ENCODE data around the gene RNF169.
"Not testable (repeated sequence)": the region's sequence is repeated elsewhere in the genome, so short reads cannot be mapped to it uniquely, and the experiment has no call there.

Gene RNF169

GRCh38 chr11:74825596-74825995 lies 76.9 kb downstream of the RNF169 start:
- not testable (repeated sequence) for DNase-seq

GRCh38 chr11:74826901-74827300 lies 78.3 kb downstream of the RNF169 start:
- DNase-seq, result no peak

DNA sequence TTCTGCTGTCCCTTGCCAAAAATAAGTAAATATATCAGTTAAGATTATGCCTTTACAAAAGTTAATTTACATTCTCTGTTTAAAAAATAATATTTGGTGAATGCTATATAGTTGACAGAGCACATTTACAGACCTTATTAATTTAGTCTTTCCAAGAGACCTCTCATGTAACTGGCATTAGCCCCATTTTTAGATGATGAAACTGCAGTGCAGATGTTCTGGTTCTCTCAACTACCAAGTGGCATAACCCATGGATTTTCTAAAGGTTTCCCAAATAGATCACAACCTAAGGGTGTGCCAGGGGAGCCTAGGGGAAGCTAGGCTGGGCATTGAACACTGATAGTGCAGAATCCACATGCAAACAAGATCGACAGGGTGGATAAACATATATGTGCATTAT lies 88.5 kb downstream of the RNF169 start:
- DNase-seq, result no peak

DNA sequence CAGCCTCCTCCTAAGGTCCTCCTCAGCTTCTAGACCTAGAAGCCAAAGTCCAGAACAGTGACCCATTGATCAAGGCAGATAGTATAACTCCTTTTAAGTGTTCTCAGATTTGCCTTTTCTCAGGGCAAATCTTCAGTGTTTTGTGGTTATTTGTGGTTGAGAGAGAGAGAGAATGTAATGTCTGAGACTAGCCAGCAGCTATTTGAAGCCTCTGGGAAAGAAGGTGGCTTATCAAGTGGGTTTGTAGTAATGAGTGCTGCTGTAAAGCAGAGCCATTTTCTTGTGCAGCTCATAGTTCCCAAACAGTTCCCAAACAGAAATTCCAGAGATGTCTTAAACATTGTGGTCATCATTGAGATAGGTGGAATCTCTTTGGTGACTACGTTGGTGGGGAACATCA lies 89.5 kb downstream of the RNF169 start:
- no peak for DNase-seq

DNA sequence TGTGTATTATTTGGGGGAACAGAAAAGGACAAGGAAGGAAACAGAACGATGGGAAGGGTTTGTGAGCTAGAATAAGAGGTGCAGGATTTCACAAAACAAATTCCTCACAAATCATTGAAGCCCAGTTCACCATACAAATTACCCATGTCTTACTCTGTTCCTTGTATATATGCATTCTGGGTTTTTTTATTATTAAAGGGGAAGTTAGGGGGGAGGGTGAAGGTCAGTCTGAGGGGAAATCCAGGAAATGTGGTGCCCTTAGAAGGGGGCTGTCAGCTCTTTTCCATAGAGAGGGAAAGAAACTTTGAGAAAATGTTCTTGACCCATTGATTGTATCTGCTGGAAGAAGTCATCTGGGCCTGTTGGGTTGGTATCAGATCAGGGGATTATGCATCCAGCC lies 90.8 kb downstream of the RNF169 start:
- no peak for DNase-seq

DNA sequence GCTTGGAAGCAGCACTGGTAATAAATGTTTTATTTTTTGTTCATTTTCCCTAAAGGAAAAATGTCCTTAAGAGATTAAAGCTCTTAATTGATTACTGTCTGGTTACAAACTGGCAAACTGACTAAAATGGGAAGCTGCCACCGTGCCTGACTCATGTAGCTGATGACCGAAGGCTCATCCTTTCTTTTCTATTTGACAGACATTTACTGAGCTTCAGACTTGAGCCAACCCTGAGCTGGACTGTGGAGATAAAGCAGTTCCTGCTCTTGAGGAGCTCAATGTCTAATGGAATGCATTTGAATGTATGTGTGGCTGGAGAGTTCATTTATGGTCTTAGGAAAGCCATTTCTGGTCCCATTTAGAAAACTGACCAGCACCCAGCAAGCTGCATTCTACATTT lies 91.3 kb downstream of the RNF169 start:
- DNase-seq, result no peak

DNA sequence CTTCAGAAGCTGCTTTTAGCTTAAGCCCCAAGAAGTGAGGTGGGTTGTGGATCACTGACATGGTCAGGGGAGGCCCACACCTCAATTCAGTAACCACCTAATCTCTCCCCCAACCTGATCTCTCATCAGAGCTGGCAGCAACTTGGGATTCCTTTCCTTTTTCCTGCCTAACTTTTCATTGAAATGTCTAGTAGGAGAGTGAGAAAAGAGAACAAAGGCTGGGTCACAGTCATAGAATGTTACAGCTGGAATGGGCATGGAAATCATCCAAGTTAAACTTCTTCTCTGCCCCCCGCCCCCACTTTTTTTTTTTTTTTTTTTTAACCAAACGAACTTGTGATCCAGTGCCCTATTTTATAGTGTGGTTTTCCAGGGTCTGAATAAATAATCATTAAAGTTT lies 91.8 kb downstream of the RNF169 start:
- no peak for DNase-seq

GRCh38 chr11:74842967-74843366 lies 94.3 kb downstream of the RNF169 start:
- DNase-seq, result no peak

DNA sequence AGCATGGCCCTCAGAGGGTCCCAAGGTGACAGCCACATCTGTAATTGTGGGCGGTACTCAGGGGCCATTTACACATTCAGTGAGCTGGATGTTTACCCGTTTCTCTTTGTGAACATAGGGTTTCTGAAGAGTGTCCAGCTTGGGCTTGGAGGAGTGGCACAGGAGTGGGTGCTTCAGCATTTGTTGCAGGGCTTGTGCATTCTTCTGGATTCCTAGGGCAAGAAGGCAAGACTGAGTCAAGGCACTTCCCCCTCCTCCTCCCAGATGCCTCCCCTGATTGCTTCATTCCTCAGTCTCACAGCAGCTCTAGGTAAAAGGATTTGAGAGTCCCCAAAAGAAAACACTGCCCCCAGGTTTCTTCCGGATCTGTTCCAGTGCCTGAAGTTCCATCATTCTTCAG lies 95.4 kb downstream of the RNF169 start:
- DNase-seq, result no peak

GRCh38 chr11:74844865-74845264 lies 96.2 kb downstream of the RNF169 start:
- no peak for DNase-seq

DNA sequence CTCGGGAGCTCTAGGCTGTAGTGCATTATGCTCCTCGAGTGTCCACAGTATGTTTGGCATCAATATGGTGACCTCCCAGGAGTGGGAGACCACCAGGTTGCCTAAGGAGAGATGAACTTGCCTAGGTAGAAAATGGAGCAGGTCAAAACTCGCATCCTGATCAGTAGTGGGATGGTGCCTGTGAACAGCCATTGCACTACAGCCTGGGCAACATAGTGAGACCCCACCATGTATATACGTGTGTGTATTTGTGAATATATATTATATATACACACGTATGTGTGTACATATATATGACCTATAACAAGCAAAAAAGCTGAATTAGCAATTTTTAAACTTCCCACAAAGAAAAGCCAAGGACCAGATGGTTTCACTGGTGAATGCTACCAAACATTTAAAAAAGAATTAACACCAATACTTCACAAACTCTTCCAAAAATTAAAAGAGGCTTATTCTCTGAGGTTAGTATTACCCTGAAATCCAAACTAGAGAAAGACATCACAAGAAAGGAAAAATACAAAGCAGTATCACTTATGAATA lies 97.4 kb downstream of the RNF169 start:
- DNase-seq, result no peak

DNA sequence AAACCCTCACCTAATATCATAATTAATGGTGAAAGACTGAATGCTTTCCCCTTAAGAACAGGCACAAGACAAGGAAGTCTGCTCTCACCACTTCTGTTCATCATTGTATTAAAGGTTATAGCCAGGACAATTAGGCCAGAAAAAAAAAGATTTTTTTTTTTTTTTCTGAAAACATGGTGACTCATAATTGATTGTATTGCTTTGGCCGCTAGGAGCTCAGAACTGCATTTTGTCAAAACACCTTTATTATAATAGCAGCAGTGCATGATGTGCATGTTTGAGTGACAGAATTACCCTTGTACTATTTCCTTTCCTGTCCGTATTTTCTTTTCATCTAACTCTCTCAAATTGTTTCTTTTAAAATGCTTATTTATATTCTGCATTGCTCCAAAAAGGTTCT lies 98.1 kb downstream of the RNF169 start:
- no peak for DNase-seq

- no peak for DNase-seq
These were observed 98.7 kb downstream of the RNF169 start for GRCh38 chr11:74847395-74847794.

DNA sequence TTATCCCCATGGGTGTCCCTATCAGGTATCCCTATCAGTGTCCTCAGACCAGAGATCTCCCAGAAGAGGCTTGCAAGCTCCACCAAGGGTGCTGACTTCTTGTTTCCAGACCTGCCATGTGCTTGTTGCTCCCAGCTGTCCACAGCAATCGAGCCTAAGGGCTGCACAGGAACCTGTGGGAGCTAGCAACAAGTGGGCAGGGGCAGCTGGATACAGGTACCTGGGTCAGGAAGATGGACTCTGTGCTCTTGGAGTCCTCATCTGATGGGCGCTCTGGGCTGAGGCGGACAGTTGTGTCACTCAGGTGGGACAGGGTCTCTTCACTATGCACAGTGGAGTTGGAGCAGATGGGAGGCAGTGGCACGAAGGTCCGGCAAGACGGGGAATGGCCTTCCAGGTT lies 99.2 kb downstream of the RNF169 start:
- DNase-seq, result no peak

- DNase-seq, result no peak
These were observed 101.1 kb downstream of the RNF169 start for GRCh38 chr11:74849525-74850391.

DNA sequence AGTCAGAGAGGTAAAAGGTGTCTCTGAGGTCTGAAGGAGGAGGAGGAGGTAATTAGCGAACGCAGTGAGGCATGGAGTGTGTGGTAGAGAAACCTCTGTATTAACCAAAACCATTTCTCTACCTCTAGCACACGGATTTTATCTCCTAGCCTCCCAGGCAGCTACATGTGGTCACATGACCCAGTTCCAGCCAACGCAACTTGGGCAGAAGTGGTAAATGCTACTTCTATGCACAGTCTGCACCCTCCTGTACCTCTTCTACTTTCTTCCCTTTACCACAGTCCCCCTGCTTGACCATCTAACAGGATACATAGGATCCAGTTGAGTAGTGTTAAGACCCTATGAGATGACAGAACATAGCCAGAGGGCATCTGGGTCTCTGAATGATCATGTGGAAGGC lies 104.6 kb downstream of the RNF169 start:
- DNase-seq, result no peak

DNA sequence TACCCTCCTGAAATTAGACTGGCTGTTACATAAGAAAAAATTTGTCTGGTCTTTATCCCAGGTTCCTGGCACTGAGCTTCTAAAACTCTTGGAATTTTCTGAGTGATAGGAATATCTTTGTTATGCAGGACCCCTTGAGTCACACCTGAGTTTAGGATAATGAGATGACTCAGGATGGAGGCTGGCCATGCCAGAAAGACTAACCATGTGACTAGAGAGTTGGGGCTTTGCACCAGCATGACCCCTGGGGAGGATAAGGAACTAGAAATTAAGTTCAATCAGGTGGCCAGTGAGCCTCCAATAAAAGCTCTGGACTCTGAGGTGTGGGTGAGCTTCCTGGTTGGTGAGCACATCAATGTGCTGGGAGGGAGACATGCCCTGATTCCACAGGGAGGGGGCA lies 112.1 kb downstream of the RNF169 start:
- no peak for DNase-seq

- no peak for DNase-seq
These were observed 114.8 kb downstream of the RNF169 start for GRCh38 chr11:74863410-74863809.

- no peak for DNase-seq
These were observed 117.9 kb downstream of the RNF169 start for GRCh38 chr11:74866557-74866956.

GRCh38 chr11:74870485-74870884 lies 121.8 kb downstream of the RNF169 start:
- no peak for DNase-seq

DNA sequence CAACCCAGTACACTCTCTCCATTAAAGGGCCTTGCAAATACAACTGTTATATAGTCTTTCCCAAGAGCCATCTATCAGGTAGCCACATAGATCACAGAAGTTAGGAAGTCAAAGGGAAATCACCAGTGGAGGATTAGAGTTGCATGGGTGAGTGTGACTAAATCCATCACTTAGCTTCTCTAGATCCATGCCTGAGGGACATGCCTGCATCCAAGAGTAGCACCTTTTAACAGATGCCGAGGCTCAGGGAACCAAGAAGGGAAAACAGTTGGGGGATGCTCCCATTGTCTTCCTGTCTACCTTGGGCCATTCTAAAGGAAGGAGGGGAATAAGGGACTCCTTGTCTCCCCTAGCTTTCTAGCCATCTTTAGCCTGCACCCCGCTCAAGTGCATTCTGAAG lies 122.4 kb downstream of the RNF169 start:
- DNase-seq, result no peak

DNA sequence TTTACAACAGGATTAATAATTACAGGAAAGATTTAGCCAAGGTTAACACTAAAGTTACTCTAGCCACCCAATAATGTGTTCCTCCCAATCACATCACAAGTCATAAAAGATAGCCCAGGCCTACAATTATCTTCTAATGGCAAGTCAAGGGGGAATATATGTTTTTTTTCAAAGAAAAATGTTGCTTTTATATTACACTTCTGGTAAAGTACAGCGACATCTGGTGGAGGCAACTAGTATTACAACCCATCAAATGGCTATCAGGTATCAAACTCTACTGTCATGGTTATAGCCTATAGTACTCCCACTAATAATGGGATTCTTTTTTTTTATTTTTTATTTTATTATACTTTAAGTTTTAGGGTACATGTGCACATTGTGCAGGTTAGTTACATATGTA lies 128.5 kb downstream of the RNF169 start:
- no peak for DNase-seq

Measured in NCI-H1436 treated with DMSO at 0.1 percent for 48 hours (cell line).